ENCODE measurements around the gene GALNT2.

Gene GALNT2

DNA sequence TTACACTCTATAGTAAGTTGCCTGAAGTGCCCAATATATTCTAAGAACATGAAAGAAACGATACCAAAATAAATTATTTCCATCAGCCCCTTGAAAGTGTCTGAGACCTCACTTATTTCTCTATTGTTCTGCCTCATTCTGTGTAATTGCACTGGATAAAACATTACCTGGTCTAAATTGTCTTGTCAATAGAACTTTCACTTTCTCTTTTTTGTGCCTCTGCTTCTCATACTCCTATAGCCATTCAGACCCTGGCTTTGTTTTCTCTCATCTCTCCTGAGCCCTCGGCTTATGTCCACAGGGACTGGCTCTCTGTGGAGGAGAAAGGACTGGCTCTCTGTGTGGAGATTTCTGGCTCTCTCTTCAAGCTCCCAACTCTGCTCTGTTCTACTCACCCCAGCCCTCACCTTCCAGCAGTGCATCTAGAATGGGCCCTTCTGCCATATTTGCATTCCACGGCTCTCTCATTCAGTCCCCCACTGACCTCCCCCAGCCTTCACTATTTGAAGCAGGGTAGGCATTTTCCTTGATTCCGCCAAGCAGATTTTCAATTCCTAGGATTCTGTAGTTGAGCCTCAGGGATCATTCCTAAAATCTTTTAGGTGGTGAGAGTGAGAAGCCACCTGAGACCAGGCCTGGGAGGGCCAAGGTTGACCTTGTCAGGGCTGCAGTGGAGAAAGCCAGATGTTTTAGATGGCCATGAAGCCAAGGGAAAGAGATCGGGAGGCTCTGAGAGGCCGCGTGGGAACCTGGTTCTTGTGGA is 15.9 kb upstream of the GALNT2 start:
- DNase-seq (ENCODE audit: low read depth in 1 of 2, low spot score in 1 of 2), result no peak

DNA sequence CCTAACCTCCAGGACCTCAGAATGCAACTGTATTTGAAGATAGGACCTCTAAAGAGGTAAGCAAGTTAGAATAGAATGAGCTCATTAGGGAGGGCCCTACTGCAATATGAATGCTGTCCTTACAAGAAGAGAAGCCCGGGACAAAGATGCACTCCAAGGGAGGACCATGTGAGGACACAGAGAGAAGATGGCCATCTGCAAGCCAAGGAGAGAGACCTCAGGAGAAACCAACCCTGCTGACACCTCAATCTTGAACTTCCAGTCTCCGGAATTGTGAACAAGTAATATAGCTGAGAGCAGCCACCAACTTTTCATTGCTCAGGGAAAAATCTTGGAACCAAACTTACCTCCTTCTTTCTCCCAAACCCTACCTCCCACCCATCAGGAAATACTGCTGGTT is 15.0 kb upstream of the GALNT2 start:
- DNase-seq (ENCODE audit: low read depth in 1 of 2, low spot score in 1 of 2), result no peak

DNA sequence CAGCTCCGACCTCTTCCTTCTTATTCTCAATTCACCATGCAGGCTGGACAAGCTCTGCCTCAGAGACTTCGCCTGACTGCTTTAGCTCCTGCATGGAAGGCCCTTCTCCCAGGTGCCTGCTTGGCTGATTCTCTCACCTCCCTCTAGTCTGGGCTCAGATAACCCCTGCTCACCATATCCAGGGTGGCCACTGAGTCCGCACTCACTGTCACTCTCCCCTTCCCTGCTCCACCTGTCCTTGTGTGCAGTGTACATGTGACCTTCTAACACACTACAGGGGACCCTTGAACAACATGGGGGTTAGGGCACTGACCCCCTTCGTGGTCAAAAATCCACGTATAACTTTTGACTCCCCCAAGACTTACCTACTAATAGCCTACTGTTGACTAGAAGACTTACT is 14.4 kb upstream of the GALNT2 start:
- DNase-seq (ENCODE audit: low read depth in 1 of 2, low spot score in 1 of 2), result no peak

DNA sequence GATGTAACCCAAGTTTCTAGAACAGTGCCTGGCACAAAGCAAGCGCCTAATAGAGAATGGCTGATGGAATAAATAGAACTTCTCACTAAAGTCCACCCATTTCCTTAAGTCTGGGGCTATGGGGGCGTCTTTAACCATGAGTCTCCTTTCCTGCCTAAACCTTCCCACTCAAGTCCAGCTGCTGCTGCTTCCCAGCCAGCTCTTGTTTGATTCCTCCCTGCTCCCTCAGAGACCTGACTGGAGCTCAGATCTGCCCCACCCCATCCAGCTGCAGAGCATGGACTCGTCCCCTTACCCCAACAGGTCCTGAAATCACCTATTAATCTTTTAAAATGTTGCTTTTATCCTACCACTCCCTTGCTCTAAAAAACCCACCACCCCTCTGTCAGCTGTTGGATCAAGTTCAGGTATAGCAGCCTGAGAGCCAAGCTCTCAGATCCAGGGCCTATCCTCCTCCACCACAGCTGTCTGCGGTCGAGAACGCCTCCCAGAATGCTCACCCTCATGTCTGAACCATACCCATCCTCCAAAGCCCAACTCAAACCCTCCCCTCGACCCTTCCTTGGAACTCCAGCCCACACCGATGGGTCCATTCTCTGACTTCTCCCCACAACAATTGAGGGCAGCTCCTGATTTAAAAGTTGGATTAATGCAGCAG is 12.8 kb upstream of the GALNT2 start:
- no peak for DNase-seq (ENCODE audit: low read depth in 1 of 2, low spot score in 1 of 2)

DNA sequence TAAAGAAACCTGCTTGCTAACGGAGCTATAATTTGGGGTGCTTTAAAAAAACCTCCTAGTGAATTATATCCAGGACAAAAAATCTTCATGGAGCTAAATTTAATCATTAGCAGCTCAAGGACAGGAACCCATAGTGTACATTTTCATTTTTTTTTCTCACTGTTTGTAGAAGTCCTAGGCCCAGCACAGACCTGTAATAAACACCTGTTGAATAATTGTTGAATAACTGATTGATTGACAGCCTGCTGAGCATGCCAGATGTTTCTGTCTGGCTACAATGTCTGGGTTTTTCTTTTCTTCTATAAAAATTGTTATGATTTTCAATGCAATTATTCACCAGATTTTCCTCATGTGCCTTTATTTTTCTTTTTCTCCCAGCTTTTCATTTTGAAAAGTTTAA is 10.9 kb upstream of the GALNT2 start:
- DNase-seq (ENCODE audit: low read depth in 1 of 2, low spot score in 1 of 2), result no peak

DNA sequence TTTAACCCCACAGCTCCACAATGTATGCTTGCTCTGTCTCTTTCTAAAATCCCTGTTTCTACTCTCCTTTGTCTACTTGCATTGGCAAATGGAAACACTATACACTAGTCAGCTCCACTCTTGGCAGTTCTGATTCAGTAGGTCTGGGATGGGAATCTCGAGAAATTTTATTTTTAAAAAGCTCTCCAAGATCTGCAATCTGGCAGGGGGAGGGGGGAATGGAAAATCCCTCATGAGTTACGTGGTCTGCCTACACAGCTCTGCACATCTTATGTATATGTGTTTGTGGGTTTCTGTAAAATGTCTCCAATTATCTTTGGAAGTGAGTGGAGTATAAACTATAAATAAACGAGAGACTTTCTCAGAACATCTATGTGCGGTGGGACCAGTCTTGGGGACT is 9.9 kb upstream of the GALNT2 start:
- DNase-seq (ENCODE audit: low read depth in 1 of 2, low spot score in 1 of 2), result no peak

DNA sequence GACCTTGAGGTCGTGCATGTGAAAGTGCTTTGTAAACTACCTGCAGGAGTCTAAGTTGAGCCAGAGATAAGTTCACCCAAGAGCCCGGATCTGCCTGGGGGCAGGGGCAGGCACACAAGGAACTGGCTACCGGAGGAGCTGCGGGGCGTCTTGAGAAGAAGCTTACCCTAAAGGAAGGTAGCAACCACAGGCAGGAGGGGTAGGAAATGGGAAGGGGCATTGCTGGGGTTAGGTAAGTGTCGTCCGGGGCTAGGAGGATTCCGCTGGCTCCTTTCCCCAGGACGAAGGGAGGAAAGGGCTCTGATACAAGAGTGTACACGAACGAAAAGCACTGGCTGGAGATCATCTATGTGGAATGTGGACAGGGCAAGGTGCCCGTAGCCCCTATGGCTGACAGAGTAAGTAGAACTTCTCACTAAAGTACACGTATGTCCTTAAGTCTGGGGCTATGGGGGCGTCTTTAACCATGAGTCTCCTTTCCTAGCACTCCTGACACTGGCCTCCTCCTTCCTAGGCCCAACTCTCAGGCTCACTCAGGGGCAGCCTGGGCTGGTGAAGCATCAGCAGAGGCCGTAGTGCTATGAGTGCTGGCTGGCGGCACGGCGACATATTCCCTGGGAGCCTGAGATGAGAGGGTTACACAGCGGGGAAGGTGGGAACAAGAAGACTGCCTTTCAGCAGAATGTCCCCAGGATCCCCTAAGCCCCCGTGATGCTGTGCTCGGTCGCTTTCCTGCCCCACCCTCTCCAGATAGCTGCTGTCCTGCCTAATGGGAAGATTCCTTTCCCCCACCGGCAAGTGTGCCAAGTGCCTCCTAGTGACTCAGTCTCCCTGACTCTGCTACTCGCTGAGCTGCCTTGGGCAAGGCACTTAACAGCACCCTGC is 9.1 kb upstream of the GALNT2 start:
- no peak for DNase-seq (ENCODE audit: low read depth in 1 of 2, low spot score in 1 of 2)

DNA sequence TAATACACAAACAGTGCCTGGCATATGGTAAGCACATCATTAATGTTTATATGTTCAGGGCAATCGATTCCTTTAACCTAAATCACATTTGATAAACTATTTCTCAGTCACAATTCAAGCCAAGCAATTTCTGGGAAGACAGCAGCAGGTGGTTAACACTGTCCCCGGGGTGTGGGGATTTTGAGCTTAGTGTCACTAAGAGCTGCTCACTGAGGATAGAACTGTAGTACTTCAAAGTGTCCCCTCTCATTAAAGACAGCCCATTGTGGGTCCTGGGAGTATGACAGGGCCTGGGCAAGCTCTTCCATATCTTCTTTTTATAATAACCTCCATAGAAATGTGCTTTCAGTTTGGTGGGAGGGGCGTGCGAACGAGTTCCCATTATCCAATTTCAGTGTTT is 8.4 kb upstream of the GALNT2 start:
- no peak for DNase-seq (ENCODE audit: low read depth in 1 of 2, low spot score in 1 of 2)

DNA sequence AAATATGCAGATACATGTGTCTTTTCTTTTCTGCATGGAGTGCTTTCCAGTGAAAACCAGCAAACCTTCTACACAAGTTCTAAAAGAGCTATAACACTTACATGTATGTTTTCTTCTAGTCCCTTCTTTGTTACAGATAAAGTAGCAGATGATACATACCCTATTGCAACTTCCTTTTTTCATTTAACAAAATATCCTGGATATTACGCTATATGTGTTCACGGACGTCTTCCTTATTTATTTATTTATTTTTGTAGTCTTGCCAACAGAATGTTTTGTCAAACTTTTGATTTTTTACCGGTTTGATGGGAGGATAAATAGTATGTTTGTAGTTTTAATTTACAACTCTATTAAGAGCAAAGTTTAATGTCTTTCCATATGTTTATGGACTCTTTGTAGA is 5.2 kb upstream of the GALNT2 start:
- DNase-seq (ENCODE audit: low read depth in 1 of 2, low spot score in 1 of 2), result no peak

DNA sequence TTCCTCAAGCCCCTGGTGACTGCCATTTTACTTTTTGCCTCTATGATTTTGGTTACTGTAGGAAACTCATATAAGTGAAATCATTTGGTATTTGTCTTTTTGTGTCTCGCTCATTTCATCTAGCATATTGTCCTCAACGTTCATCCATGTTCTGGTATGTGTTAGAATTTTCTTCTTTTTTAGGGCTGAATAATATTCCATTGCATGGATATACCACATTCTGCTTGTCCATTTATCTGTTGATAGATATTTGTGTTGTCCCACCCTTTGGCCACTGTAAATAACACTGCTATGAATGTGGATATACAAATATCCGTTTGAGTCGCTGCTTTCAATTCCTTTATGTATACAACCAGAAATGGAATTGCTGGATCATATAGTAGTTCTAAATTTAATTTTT is 4.5 kb upstream of the GALNT2 start:
- no peak for DNase-seq (ENCODE audit: low read depth in 1 of 2, low spot score in 1 of 2)

DNA sequence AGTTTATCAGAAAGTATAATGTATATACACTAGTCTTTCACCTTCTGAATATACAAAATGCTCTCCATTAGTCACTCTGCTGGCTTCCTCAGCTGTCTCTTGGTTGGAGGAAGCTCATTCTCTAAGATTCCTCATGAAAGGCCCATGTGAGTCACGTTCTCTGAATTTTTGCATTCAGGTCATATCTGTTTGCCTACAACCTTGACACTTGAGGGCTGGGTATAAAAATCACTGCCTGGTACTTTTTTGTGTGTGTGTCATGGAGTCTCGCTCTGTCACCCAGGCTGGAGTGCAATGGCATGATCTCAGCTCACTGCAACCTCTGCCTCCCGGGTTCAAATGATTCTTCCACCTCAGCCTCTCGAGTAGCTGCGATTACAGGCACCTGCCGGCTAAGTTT is 2.8 kb upstream of the GALNT2 start:
- no peak for DNase-seq (ENCODE audit: low read depth in 1 of 2, low spot score in 1 of 2)

DNA sequence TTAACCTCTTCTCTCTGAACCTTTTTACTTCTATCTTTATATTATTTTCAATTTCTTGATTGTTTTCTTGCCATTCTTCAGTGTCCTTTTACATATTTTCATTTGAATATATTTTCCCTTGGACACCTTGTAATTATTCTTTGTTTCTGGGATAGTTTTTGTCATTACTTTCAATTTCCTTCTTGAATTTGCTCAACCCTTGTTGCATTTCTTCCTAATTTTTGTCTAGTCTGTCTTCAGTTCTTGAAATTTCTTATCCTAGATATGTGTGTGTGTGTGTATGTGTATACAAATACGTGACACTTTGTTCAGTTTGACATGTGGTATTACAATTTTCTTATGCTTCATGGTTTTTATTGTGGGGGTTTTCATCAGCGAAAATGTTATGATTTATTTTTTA is 1.9 kb upstream of the GALNT2 start:
- DNase-seq (ENCODE audit: low read depth in 1 of 2, low spot score in 1 of 2), result no peak

DNA sequence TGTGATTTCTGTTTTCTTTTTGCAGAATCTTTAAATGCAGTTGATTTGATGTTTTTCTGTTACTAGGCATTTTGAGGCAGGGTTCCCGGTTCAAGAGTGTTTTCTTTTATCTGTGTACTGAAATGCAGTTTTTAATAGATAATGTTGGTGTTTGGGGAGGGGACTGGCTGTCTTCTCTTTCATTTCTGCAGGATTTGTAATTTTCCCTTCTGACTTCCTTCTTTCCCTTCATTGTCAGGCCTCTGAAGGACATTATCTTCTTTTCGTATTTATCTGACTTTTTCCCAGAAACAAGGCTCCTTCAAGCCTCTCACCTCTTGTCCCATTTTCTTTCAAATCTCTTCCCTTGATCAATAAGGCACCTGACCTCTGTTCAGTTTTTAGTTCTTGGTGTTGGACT is 1.5 kb upstream of the GALNT2 start:
- no peak for DNase-seq (ENCODE audit: low read depth in 1 of 2, low spot score in 1 of 2)

DNA sequence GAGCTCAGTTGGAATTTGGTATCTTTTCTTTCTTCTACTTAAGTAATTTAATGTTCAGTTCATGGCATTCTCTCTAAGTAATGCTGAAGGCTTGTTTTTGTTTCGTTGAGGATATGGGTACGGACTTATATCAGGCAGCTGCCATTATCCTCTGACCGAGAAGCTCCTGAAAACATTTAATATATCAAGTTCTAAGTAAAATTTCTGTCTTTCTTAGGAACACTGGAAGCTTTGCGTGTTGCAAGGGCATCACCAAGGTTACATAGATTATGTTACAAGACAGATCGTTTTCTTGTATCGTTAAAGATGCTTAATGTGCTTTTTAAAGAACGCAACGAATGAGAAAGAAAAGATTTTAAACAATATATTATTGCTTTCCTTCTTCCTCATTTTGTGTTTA is 1.0 kb upstream of the GALNT2 start:
- no peak for DNase-seq (ENCODE audit: low read depth in 1 of 2, low spot score in 1 of 2)

DNA sequence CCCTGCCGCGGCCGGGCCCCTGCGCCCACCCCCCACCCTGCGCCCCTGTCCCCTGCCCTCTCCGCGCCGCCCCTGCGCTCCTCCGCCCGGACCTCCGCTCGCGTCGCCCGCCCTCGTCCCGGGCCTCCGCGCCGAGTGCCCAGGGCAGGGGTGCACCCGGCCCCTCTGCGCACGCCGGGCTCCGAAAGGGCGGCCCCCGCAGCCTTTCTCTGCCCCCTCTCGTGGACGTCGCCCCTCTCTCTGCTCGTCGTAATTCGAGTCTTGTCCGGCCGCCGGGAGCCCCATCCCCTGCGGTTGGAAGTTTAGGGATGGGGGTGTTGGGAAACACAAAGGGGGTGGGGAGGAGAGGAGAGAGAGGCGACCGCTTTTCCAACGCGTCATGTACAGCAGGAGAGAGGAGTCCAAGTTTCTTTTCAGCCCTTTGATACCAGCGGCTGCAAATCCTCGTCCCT is 407 bp downstream of the GALNT2 start:
- no peak for DNase-seq (ENCODE audit: low read depth in 1 of 2, low spot score in 1 of 2)

DNA sequence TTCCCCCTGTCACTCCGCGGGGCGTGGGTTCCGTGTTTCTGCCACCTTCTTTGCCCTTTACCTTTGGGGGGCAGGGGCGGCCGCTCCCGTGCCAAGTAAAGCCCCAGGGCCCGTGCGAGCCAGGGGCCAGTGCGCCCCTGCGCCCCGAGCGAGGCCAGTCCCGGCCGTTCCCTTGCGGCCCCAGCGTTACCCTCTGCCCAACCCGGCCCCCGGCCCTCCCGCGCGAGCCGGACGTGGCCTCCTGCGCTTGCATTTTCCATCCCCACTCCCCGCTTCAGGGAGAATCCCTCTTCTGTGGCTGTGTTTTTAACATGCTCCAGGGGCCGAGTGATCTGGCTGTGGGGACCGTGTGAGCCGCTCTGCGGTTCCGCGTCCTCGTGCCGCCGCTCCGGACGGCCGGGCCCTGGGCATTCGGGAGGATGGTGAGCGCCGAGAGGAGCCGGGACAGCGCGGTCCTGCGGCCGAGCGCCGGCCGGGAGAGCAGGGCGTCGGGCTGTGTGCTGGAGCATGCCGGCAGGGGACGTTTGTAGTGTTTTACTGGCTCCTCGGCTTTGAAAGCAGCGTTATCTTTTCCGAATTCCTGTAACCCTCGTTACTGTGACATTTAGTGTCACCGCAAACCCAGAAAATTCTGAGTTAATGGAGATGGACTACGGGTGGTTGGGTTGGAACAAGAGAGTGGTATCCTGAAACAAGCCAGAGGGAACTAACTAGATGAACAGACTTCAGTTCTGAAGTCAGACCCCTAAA is 1.0 kb downstream of the GALNT2 start:
- DNase-seq (ENCODE audit: low read depth in 1 of 2, low spot score in 1 of 2), result no peak

DNA sequence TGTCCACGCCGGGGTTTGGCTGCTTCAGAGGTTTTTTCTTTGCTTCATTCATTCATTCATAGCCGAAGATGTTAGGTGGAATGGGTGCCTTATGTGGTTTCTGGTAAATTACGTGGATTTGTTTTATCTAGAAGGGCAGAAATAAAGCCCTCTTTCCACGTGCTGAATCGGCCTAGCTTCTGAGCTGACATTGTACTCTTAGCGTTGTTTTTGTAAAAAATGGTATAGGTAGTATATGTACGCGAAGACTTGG is 1.5 kb downstream of the GALNT2 start:
- DNase-seq (ENCODE audit: low read depth in 1 of 2, low spot score in 1 of 2), result no peak

DNA sequence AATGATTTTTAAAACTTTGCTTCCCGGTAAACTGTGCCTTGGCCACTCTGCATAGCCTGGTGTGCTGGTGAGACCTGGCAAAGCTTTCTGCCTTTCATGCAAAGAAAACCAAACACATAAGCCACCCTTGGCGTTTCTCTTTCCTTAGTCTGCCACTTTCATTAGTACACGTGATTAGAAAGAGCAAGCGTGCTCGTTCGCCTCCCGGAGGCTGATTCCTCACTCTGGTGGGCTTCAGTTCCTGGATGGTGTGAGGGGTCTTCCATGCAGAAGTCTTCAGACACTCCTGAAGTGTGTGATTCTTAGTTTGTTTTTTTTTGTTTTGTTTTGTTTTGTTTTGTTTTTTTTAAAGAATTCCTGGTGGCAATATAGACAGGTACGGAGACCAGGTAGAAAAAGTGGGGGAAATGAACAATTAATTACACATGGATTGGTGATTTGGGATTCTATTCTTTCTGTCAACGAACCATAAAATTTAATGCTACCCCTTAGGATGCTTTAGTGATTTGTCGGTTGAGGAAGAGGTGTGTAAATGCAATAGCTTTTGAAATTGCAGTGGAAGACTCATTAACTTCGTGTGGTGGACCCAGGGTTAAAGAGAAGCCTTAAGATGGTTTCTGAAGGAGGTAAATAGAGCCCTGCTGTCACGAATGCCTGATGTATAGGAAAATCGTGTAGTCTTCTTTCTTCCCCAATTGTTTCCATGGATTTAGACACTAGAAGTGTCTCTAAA is 2.1 kb downstream of the GALNT2 start:
- no peak for DNase-seq (ENCODE audit: low read depth in 1 of 2, low spot score in 1 of 2)

DNA sequence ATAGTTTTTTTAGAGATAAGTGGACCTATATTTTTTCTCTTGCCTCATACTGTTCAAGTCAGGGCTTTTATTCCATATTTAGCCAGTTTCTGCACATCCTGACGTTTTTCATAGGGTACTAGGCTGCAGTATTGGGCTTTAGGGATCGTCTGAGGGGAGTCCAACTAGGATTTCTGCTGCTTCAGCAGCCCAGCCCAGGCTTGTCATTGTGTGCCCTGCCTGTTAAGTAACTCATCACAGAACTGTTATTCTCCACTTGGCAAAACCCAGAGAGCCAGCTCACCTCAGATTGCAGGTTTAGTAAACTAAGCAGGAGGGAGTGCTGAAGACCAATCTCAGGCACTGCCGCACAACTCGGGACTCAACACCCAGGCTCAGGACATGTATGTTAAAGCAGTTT is 2.8 kb downstream of the GALNT2 start:
- no peak for DNase-seq (ENCODE audit: low read depth in 1 of 2, low spot score in 1 of 2)

DNA sequence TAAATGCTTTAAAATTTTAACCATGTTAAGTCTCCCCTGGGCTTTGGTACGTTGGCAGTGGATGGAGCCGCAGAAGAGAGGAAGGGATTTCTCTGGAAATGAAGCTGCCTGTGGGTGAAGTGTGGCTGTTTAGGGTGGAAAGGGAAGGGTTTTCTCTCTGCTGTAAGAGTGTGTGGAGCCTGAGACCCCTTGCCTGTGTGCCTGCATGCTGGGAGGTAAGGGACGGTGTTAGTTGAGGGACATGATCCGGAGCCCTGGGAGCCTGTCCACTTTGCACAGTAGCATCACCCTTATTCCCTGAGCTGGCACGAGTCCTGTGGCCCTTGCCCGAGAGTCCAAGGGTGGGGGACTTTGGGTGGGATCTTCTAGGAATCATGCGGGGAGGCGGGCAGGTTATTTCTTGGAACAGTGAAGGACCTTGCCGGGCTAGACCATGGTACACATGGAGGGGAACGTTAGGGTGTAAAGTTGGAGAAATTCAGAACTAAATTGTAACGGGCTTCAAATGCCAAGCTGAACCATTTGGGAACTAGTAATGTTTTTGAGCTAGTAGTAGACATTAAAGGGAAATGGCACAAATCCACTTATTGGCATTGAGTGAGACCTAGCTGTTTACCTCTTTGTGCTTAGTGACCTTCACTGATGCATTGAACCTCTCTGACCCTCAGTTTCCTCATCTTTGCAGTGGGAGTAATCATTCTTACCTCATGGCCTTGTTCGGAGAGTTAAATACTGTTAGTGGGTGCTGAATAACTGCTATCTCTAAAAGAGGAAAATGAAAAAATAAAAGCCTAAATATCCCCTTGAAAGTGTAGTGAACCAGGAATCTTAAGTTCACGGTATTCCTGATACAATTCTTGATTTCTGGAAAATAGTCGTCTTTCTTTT is 3.5 kb downstream of the GALNT2 start:
- DNase-seq (ENCODE audit: low read depth in 1 of 2, low spot score in 1 of 2), result no peak

All from activated CD4-positive, alpha-beta T cell treated with anti-CD3 and anti-CD28 coated beads, Interleukin-2, amount 50 U/mL, for 24 hours (primary cell).